Endothelial cell of umbilical vein (primary cell): ENCODE results near the gene RMND5A. TPM values are rescaled to one million over a fixed set of nuclear protein-coding genes. Genes with fewer than 3 reads are reported as not detected.

ENCODE experiments used
- BruUV-seq: library from RNA; stranded (reverse); fragments of 400-500 nt; replicated peaks from 2 replicates; lab custom pipeline; 2021; lab: Mats Ljungman, UMichigan
- CTCF ChIA-PET: fragments of 300-600, 350-600 bp; sonication (Branson Sonifier 250); formaldehyde crosslinking; loops from one replicate; lab custom pipeline; 2021; ENCODE audit warnings: antibody characterized with exemption, inconsistent platforms; lab: Charles Lee
- POLR2A ChIA-PET: fragments of 300-600, 350-600 bp; sonication (Branson Sonifier 250); formaldehyde crosslinking; loops from one replicate; lab custom pipeline; 2021; ENCODE audit warnings: antibody characterized with exemption, inconsistent platforms; lab: Charles Lee
- DNase-seq: peaks from one replicate; pipeline ENCODE4 v3.0.0-alpha.2; 2011; ENCODE audit warnings: low read depth, low spot score
- FAIRE-seq: peaks from 2 replicates; lab custom pipeline; 2011; peaks lifted over from hg19 to GRCh38; lab: Jason Lieb, UNC
- H2AFZ ChIP-seq: 2 replicates; pipeline ENCODE4 v1.6.0; 2012; ENCODE audit warnings: low read depth, low read length, control low read depth, inconsistent platforms
- H3K27ac ChIP-seq: 2 replicates; pipeline ENCODE4 v1.5.1; 2011; ENCODE audit warnings: low read depth, mild to moderate bottlenecking, control low read depth, low read length, moderate library complexity; ENCODE audit not compliant: insufficient read depth
- H3K27me3 ChIP-seq, 2 experiments: 2 replicates each; pipeline versions ENCODE4 v1.6.0 to v1.6.1; 2011; ENCODE audit warnings: low read length in 2 of 2, mixed read lengths in 1 of 2; ENCODE audit not compliant: control insufficient read depth in 2 of 2, insufficient read depth in 2 of 2
- H3K36me3 ChIP-seq, 2 experiments: 2 replicates in 1 of 2; 3 replicates in 1 of 2; pipeline ENCODE4 v1.5.1; 2011; ENCODE audit warnings: low read length in 2 of 2, mild to moderate bottlenecking in 1 of 2, moderate library complexity in 1 of 2; ENCODE audit not compliant: control insufficient read depth in 2 of 2, insufficient read depth in 2 of 2; ENCODE audit errors: extremely low read depth in 1 of 2
- H3K4me1 ChIP-seq: 3 replicates; pipeline ENCODE4 v1.5.1; 2011; ENCODE audit warnings: mild to moderate bottlenecking, low read length; ENCODE audit not compliant: control insufficient read depth, insufficient read depth; ENCODE audit errors: extremely low read depth
- H3K4me2 ChIP-seq: 2 replicates; pipeline ENCODE4 v1.6.1; 2011; ENCODE audit warnings: low read length, control low read depth, mixed read lengths; ENCODE audit not compliant: insufficient read depth
- H3K4me3 ChIP-seq, 3 experiments: fragments of 200-600 bp in 1 of 3; sonication (generic), shearing (Covaris generic) in 1 of 3; replicated peaks in 1 of 3; 2 replicates each; pipeline ENCODE4 v1.5.1; 2011 to 2016; ENCODE audit warnings: control low read depth in 3 of 3, low read length in 3 of 3, mild to moderate bottlenecking in 2 of 3, inconsistent platforms in 1 of 3, low read depth in 1 of 3, moderate library complexity in 1 of 3; ENCODE audit not compliant: insufficient read depth in 1 of 3
- H3K79me2 ChIP-seq: 2 replicates; pipeline ENCODE4 v1.6.0; 2012; ENCODE audit warnings: low read length, inconsistent platforms; ENCODE audit not compliant: control insufficient read depth, insufficient read depth
- H3K9ac ChIP-seq: replicated peaks from 2 replicates; pipeline ENCODE3; 2011; ENCODE audit warnings: low read length, control low read depth; ENCODE audit not compliant: insufficient read depth; ENCODE audit errors: extremely low read depth
- H3K9me1 ChIP-seq: replicated peaks from 3 replicates; pipeline ENCODE4 v1.6.0; 2011; ENCODE audit warnings: mild to moderate bottlenecking, low read length; ENCODE audit not compliant: control insufficient read depth, insufficient read depth; ENCODE audit errors: extremely low read depth
- H3K9me3 ChIP-seq: replicated peaks from 2 replicates; pipeline ENCODE4 v1.5.1; 2012; ENCODE audit warnings: low read length, inconsistent platforms; ENCODE audit not compliant: control insufficient read depth, insufficient read depth
- H4K20me1 ChIP-seq: replicated peaks from 2 replicates; pipeline ENCODE3; 2011; ENCODE audit warnings: mild to moderate bottlenecking, low read length; ENCODE audit not compliant: control insufficient read depth, insufficient read depth; ENCODE audit errors: extremely low read depth
- FOS ChIP-seq: IDR thresholded peaks from 2 replicates; pipeline ENCODE4 v1.6.1; 2011; ENCODE audit warnings: mild to moderate bottlenecking, low read length, moderate library complexity, borderline replicate concordance; ENCODE audit not compliant: insufficient read depth
- GATA2 ChIP-seq: IDR thresholded peaks from 2 replicates; pipeline ENCODE4 v1.7.0; 2011; ENCODE audit warnings: low read depth, mild to moderate bottlenecking, moderate library complexity, mixed read lengths, low read length; ENCODE audit not compliant: insufficient read length, insufficient read depth
- JUN ChIP-seq: IDR thresholded peaks from 2 replicates; pipeline ENCODE4 v1.6.1; 2011; ENCODE audit warnings: borderline replicate concordance, low read depth; ENCODE audit not compliant: insufficient read length, insufficient read depth
- MYC ChIP-seq: IDR thresholded peaks from one replicate; pipeline ENCODE4 v1.6.1; 2011; ENCODE audit warnings: mild to moderate bottlenecking, low read depth, low read length
- POLR2A ChIP-seq: IDR thresholded peaks from 2 replicates; pipeline ENCODE4 v1.6.1; 2012; ENCODE audit warnings: low read depth, mild to moderate bottlenecking, control low read depth, low read length
- POLR2AphosphoS5 ChIP-seq: IDR thresholded peaks from 2 replicates; pipeline ENCODE4 v1.6.1; 2012; ENCODE audit warnings: low read depth, mild to moderate bottlenecking, control low read depth, low read length, moderate library complexity; ENCODE audit not compliant: insufficient read depth
- dilution Hi-C: fragments of 300-500 bp; cut with MboI; formaldehyde crosslinking; loops from one replicate; pipeline ENCODE4 v1.15.0; 2019; ENCODE audit warnings: low sequenced_read_pairs; ENCODE audit not compliant: extremely low pct_ligation_motif_present
- intact Hi-C: fragments of 100-400 bp; cut with micrococcal nuclease; formaldehyde crosslinking; loops from one replicate; pipeline ENCODE4 v1.10.0; 2022
- polyA plus RNA-seq, 4 experiments: library from polyadenylated mRNA; depleted of rRNA in 3 of 4; stranded (reverse) in 3 of 4; unstranded in 1 of 4; fragments of >200 nt; gene quantifications; 2 replicates each; pipeline versions ENCODE4 v1.2.1 to v1.2.3, GENCODE V29; 2011 to 2012; ENCODE audit warnings: missing spikeins in 1 of 4
- total RNA-seq: library from RNA; stranded (reverse); gene quantifications from 2 replicates; pipeline ENCODE4 v1.2.3, GENCODE V29; 2021
- TF ChIP-seq, protein P1 (sequence below), 2 donors: IDR thresholded peaks; 1 replicate in 1 of 2; 2 replicates in 1 of 2; pipeline ENCODE4 v1.5.1; 2011; ENCODE audit warnings: low read length in 2 of 2, mild to moderate bottlenecking in 2 of 2, moderate library complexity in 2 of 2, control low read depth in 1 of 2, inconsistent platforms in 1 of 2, low read depth in 1 of 2; ENCODE audit not compliant: insufficient read depth in 1 of 2; ENCODE audit errors: extremely low read depth in 1 of 2
- TF ChIP-seq, protein P2 (sequence below): IDR thresholded peaks from 2 replicates; pipeline ENCODE4 v1.6.1; 2011; ENCODE audit not compliant: insufficient read depth, insufficient read length

RMND5A gene
- total and polyA plus RNA-seq, 2 donors (not counting 3 experiments of a cell fraction or from before 2014, with no cell fraction given), result 10.8 to 21.5 TPM

DNA sequence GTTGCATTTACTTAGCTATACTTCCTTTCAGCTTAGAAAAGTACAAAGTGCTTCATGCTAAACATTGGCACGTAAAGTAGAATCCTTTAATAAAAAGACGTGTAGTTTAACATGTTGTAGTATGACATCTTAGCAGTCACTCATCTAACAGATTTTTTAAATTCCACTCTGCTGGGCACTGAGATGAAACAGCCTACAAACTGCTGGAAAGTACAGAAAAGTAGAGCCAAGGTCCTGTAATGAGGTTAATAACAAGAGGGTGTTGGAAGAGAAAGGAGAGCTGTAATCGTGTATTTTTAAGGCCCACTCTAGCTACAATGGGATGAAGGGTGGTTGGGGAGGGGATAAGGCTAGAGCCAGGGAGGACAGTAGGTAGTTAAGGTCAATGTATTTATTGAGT, 59.9 kb downstream of the RMND5A start:
- no peaks in the 10 kb centered on the region for H4K20me1 ChIP-seq
- no peaks in the 10 kb centered on the region for H3K4me1 ChIP-seq
- BruUV-seq, result no TSS peak
- H3K4me3 ChIP-seq, result no peak overlapping the region
- ChIA-PET POLR2A (no interaction called here), CTCF (interaction anchor here (0.9 to 1.3 kb wide), 2 partner anchors 8 to 25 kb away, joined by 3 read pairs; no protein-coding TSS in a partner anchor)
- intact Hi-C loops, result no loop called here
- H3K9ac ChIP-seq, result no peak overlapping the region
- H3K4me2 ChIP-seq, result no peak overlapping the region
- no peaks in the 10 kb centered on the region for H3K79me2 ChIP-seq
- no peaks in the 10 kb centered on the region for H3K9me3 ChIP-seq
- no peak overlapping the region for H2AFZ ChIP-seq
- FAIRE-seq (no peak), DNase-seq (no peak)
- no peak overlapping the region for H3K27ac ChIP-seq
- no peaks in the 10 kb centered on the region for H3K9me1 ChIP-seq
- peaks cover 5 to 6% of the 10 kb centered on the region in 2 experiments for H3K27me3 ChIP-seq
- dilution Hi-C loops, result no loop called here
- peaks cover 0 to 2% of the 10 kb centered on the region in 2 experiments for H3K36me3 ChIP-seq
- TF ChIP-seq, protein P1, sequence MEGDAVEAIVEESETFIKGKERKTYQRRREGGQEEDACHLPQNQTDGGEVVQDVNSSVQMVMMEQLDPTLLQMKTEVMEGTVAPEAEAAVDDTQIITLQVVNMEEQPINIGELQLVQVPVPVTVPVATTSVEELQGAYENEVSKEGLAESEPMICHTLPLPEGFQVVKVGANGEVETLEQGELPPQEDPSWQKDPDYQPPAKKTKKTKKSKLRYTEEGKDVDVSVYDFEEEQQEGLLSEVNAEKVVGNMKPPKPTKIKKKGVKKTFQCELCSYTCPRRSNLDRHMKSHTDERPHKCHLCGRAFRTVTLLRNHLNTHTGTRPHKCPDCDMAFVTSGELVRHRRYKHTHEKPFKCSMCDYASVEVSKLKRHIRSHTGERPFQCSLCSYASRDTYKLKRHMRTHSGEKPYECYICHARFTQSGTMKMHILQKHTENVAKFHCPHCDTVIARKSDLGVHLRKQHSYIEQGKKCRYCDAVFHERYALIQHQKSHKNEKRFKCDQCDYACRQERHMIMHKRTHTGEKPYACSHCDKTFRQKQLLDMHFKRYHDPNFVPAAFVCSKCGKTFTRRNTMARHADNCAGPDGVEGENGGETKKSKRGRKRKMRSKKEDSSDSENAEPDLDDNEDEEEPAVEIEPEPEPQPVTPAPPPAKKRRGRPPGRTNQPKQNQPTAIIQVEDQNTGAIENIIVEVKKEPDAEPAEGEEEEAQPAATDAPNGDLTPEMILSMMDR (IDR thresholded peaks at IDR 0.05; ENCODE audit: extremely low read depth in 1 of 2, insufficient read depth in 1 of 2, low read depth in 1 of 2, low read length in 2 of 2), result no peak
- TF ChIP-seq POLR2A, result no peak
- TF ChIP-seq GATA2, result no peak
- no peak for TF ChIP-seq MYC
- no peak for TF ChIP-seq FOS
- no peak for TF ChIP-seq POLR2AphosphoS5
- TF ChIP-seq, protein P2, sequence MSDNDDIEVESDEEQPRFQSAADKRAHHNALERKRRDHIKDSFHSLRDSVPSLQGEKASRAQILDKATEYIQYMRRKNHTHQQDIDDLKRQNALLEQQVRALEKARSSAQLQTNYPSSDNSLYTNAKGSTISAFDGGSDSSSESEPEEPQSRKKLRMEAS, result no peak
- no peak for TF ChIP-seq JUN
